ENCODE measurements around the gene PLCE1.
"Not testable (repeated sequence)": the region's sequence is repeated elsewhere in the genome, so short reads cannot be mapped to it uniquely, and the experiment has no call there.

PLCE1 gene

DNA sequence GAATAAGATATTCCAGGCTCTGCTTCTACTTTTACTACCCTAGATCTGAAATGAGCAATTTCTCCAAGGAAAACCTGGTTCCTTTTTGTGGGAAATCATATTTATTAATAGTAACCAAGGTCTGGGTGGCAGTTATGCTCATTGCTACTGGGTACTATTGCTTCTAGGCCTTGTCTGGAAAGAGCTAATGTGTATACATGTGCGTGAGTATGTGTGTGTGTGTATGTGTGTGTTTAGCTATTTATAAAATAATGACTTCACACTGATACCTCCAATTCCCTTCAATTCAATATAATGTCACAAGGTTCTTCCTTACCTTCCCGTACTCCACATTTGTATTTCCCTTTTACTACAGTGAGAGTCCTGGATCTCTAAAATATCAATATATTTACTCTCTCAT lies 26.0 kb upstream of the PLCE1 start:
- Mint-ChIP-seq H3K36me3 (ENCODE audit: low read depth) (peaks cover 11% of the 10 kb centered on the region), H3K4me3 (no peak overlapping the region), H3K27ac (no peak overlapping the region), H3K9me3 (peaks cover 24% of the 10 kb centered on the region), H3K27me3 (ENCODE audit: low read depth, poor library complexity) (peaks cover 2% of the 10 kb centered on the region), H3K4me1 (no peaks in the 10 kb centered on the region)
- no peak for DNase-seq
- TF ChIP-seq, protein P1, sequence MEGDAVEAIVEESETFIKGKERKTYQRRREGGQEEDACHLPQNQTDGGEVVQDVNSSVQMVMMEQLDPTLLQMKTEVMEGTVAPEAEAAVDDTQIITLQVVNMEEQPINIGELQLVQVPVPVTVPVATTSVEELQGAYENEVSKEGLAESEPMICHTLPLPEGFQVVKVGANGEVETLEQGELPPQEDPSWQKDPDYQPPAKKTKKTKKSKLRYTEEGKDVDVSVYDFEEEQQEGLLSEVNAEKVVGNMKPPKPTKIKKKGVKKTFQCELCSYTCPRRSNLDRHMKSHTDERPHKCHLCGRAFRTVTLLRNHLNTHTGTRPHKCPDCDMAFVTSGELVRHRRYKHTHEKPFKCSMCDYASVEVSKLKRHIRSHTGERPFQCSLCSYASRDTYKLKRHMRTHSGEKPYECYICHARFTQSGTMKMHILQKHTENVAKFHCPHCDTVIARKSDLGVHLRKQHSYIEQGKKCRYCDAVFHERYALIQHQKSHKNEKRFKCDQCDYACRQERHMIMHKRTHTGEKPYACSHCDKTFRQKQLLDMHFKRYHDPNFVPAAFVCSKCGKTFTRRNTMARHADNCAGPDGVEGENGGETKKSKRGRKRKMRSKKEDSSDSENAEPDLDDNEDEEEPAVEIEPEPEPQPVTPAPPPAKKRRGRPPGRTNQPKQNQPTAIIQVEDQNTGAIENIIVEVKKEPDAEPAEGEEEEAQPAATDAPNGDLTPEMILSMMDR (IDR thresholded peaks at IDR 0.05): no peak

DNA sequence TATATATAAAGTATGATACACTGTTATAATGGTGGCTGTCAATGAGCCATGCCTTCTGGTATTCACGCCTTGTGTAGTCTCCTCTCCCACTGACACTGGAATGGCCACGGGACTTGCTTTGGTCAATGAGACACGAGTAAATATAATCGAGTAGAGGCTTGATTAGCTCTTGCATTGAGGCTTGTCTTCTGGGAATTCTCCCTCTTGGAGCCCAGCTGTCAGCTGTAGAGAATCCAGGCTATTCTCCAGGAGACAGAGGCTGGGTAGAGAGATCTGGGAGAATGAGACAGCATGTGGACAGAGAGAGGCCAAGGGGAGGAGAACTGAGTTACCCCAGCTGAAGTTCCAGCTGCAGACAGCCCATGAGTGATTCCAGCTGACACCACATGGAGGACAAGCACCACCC lies 25.2 kb upstream of the PLCE1 start:
- Mint-ChIP-seq H3K4me1 (no peaks in the 10 kb centered on the region), H3K9me3 (peaks cover 24% of the 10 kb centered on the region), H3K4me3 (no peak overlapping the region), H3K27ac (no peak overlapping the region), H3K36me3 (ENCODE audit: low read depth) (peaks cover 11% of the 10 kb centered on the region), H3K27me3 (ENCODE audit: low read depth, poor library complexity) (peaks cover 2% of the 10 kb centered on the region)
- no peak for DNase-seq
- TF ChIP-seq, protein P1 (IDR thresholded peaks at IDR 0.05): no peak

DNA sequence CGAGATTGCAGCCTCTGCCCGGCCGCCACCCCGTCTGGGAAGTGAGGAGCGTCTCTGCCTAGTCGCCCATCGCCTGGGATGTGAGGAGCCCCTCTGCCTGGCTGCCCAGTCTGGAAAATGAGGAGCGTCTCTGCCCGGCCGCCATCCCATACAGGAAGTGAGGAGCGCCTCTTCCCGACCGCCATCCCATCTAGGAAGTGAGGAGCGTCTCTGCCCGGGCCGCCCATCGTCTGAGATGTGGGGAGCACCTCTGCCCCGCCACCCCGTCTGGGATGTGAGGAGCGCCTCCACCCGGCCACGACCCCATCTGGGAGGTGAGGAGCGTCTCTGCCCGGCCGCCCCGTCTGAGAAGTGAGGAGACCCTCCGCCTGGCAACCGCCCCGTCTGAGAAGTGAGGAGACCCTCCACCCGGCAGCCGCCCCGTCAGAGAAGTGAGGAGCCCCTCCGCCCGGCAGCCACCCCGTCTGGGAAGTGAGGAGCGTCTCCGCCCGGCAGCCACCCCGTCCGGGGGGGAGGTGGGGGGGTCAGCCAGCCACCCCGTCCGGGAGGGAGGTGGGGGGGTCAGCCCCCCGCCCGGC lies 23.2 kb upstream of the PLCE1 start:
- H3K27ac Mint-ChIP-seq; H3K4me3 Mint-ChIP-seq; H3K4me1 Mint-ChIP-seq; DNase-seq; H3K27me3 Mint-ChIP-seq (ENCODE audit: low read depth, poor library complexity): not testable (repeated sequence)
- Mint-ChIP-seq H3K36me3 (ENCODE audit: low read depth) (peaks cover 11% of the 10 kb centered on the region), H3K9me3 (peaks cover 24% of the 10 kb centered on the region)

DNA sequence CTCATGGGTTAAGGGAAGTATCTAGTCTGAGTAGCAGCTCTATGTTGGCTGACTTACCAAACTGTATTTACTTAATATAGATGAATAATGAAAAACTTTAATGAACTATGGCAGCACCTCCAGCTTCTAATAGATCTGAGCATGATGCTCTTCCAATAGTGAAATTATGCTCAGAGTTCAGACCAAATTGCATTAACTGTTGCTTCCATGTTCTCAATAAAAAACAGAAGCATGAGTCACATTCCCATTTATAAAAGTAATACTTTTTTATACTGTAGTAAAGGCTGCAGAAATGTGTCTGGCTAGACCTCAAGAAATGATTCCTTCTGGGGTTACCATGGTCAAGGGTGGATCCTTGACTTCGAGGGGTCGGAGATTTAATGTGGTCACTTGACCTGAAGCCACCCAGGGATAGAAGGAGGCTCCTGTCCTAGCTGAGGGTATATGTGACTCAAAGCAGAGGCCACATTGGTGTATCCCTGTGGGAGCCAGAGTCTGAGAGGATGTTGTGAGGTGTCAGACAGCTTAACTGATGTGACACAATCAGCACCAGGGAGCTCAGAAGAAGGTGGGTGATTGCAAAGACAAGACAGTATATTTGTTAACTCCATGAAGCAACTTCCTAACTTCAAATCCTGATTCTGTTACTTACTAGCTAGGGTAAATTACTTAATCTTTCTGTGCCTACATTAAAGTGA lies 19.8 kb upstream of the PLCE1 start:
- Mint-ChIP-seq H3K9me3 (peaks cover 18% of the 10 kb centered on the region), H3K4me1 (no peaks in the 10 kb centered on the region), H3K4me3 (no peak overlapping the region), H3K27me3 (ENCODE audit: low read depth, poor library complexity) (peaks cover 9% of the 10 kb centered on the region), H3K36me3 (ENCODE audit: low read depth) (peaks cover 6% of the 10 kb centered on the region), H3K27ac (no peak overlapping the region)
- TF ChIP-seq, protein P1 (IDR thresholded peaks at IDR 0.05): no peak
- DNase-seq: no peak

DNA sequence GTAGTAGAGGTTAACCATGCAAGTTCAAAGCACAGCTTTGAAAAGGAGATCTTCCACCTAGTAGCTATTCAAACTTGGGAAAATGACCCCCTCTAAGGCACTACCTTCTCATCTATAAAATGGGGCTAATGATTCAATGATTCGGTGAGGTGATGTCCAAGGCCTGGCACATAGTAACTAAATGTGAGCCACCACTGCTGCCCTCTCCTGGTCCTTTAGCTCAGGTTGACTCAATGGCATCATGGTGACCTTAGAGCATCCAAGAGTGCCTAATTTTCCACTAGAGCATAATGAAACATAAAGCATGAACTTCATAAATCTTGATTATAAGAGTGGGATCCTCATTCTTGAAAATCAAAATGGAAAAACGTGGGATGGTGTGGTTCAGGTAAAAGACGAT lies 16.3 kb upstream of the PLCE1 start:
- DNase-seq: no peak
- Mint-ChIP-seq H3K36me3 (ENCODE audit: low read depth) (no peaks in the 10 kb centered on the region), H3K27me3 (ENCODE audit: low read depth, poor library complexity) (peaks cover 13% of the 10 kb centered on the region), H3K4me1 (no peaks in the 10 kb centered on the region), H3K27ac (no peak overlapping the region), H3K4me3 (no peak overlapping the region), H3K9me3 (peaks cover 7% of the 10 kb centered on the region)
- TF ChIP-seq, protein P1 (IDR thresholded peaks at IDR 0.05): no peak

DNA sequence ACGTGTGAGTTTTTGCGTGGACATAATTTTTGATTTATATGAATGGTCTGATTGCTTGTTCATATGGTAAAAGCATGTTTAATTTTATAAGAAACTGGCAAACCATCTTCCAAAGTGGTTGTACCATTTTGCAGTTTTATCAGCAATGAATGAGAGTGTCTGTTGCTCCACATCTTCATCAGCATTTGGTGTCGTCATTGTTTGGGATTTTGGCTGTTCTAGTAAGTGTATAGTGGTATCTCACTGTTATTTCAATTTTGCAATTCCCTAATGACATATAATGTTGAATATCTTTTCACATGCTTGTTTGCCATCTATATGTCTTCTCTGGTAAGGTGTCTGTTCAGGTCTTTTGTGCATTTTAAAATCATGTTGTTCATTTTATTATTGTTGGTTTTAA lies 13.2 kb upstream of the PLCE1 start:
- Mint-ChIP-seq H3K9me3 (peaks cover 5% of the 10 kb centered on the region), H3K36me3 (ENCODE audit: low read depth) (no peaks in the 10 kb centered on the region), H3K4me1 (no peaks in the 10 kb centered on the region), H3K4me3 (no peak overlapping the region), H3K27ac (no peak overlapping the region), H3K27me3 (ENCODE audit: low read depth, poor library complexity) (peaks cover 14% of the 10 kb centered on the region)
- TF ChIP-seq, protein P1 (IDR thresholded peaks at IDR 0.05): no peak
- no peak for DNase-seq

Data from nephron progenitor cell (in vitro differentiated cells).